Measurements from ENCODE around the gene ABCC4. TPM values are rescaled to one million over a fixed set of nuclear protein-coding genes. Genes with fewer than 3 reads are reported as not detected.

Gene ABCC4
- total and polyA plus RNA-seq, 2 donors (not counting 1 experiment from before 2014, with no cell fraction given) = 35.2 to 98.8 TPM

GRCh38 chr13:95058680-95059079 lies 242.6 kb downstream of the ABCC4 start:
- no peak for TF ChIP-seq CTCF (conservative IDR thresholded peaks at IDR 0.05 in 1 of 2, IDR thresholded peaks at IDR 0.05 in 1 of 2; ENCODE audit: low read depth in 1 of 2, low read length in 2 of 2)
- no peak for TF ChIP-seq EZH2 (IDR thresholded peaks at IDR 0.05; ENCODE audit: low read length, missing control alignments)
- Histone ChIP-seq H3K9me3 (ENCODE audit: control insufficient read depth, insufficient read depth, low read depth, low read length) (no peaks in the 10 kb centered on the region), H3K27ac (ENCODE audit: insufficient read depth, low read length) (no peak overlapping the region), H4K20me1 (ENCODE audit: control insufficient read depth, extremely low read depth, insufficient read depth, low read length) (no peaks in the 10 kb centered on the region), H3K4me1 (ENCODE audit: control insufficient read depth, extremely low read depth, insufficient read depth, low read length) (no peaks in the 10 kb centered on the region), H3K4me3 (replicated peaks in 1 of 4; ENCODE audit: control extremely low read depth in 1 of 4, insufficient read depth in 1 of 4, low read depth in 3 of 4, low read length in 4 of 4) (no peak overlapping the region), H3K79me2 (ENCODE audit: control insufficient read depth, insufficient read depth, low read length) (no peaks in the 10 kb centered on the region), H3K36me3 (ENCODE audit: control insufficient read depth, insufficient read depth, low read length) (peaks cover 5% of the 10 kb centered on the region), H2AFZ (ENCODE audit: low read length) (no peak overlapping the region), H3K9ac (ENCODE audit: insufficient read depth, low read length) (no peak overlapping the region), H3K4me2 (ENCODE audit: extremely low read depth, insufficient read depth, low read length) (no peak overlapping the region), H3K27me3 (ENCODE audit: control insufficient read depth, insufficient read depth, low read length) (no peaks in the 10 kb centered on the region)
- DNase-seq (ENCODE audit: low read depth in 2 of 2) = no peak

DNA sequence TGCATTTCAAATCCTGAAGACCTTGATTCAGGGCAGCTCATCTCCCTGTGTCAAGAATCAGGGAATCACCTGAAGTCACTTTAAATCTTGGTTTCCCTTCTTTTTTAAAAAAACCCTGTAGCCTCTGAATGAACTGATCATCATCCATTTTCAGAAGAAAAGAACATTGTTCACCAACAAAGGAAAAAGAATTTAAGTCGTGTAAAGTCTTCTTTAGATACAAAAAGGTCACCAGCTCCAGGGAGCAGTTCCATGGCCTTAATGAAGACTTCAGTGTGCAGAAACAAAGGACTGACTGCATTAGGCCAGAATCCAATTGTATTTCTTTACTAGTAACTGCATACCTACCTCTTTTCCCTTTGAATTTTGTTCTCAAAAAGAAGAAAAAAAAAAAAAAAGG lies 245.0 kb downstream of the ABCC4 start:
- Histone ChIP-seq H3K4me2 (ENCODE audit: extremely low read depth, insufficient read depth, low read length) (no peak overlapping the region), H4K20me1 (ENCODE audit: control insufficient read depth, extremely low read depth, insufficient read depth, low read length) (no peaks in the 10 kb centered on the region), H3K9me3 (ENCODE audit: control insufficient read depth, insufficient read depth, low read depth, low read length) (no peaks in the 10 kb centered on the region), H3K27me3 (ENCODE audit: control insufficient read depth, insufficient read depth, low read length) (no peaks in the 10 kb centered on the region), H3K4me1 (ENCODE audit: control insufficient read depth, extremely low read depth, insufficient read depth, low read length) (no peaks in the 10 kb centered on the region), H3K4me3 (replicated peaks in 1 of 4; ENCODE audit: control extremely low read depth in 1 of 4, insufficient read depth in 1 of 4, low read depth in 3 of 4, low read length in 4 of 4) (no peak overlapping the region), H3K27ac (ENCODE audit: insufficient read depth, low read length) (no peak overlapping the region), H3K9ac (ENCODE audit: insufficient read depth, low read length) (no peak overlapping the region), H3K79me2 (ENCODE audit: control insufficient read depth, insufficient read depth, low read length) (no peaks in the 10 kb centered on the region), H2AFZ (ENCODE audit: low read length) (no peak overlapping the region), H3K36me3 (ENCODE audit: control insufficient read depth, insufficient read depth, low read length) (peaks cover 5% of the 10 kb centered on the region)
- TF ChIP-seq CTCF (conservative IDR thresholded peaks at IDR 0.05 in 1 of 2, IDR thresholded peaks at IDR 0.05 in 1 of 2; ENCODE audit: low read depth in 1 of 2, low read length in 2 of 2) (no peak), EZH2 (IDR thresholded peaks at IDR 0.05; ENCODE audit: low read length, missing control alignments) (no peak)
- no peak for DNase-seq (ENCODE audit: low read depth in 2 of 2)

- TF ChIP-seq EZH2 (IDR thresholded peaks at IDR 0.05; ENCODE audit: low read length, missing control alignments) (no peak), CTCF (conservative IDR thresholded peaks at IDR 0.05 in 1 of 2, IDR thresholded peaks at IDR 0.05 in 1 of 2; ENCODE audit: low read depth in 1 of 2, low read length in 2 of 2) (no peak)
- no peaks in the 10 kb centered on the region for H3K4me1 ChIP-seq (ENCODE audit: control insufficient read depth, extremely low read depth, insufficient read depth, low read length)
- no peak overlapping the region for H3K9ac ChIP-seq (ENCODE audit: insufficient read depth, low read length)
- no peak overlapping the region for H2AFZ ChIP-seq (ENCODE audit: low read length)
- DNase-seq (ENCODE audit: low read depth in 2 of 2) = no peak
- no peaks in the 10 kb centered on the region for H3K79me2 ChIP-seq (ENCODE audit: control insufficient read depth, insufficient read depth, low read length)
- no peak overlapping the region for H3K4me2 ChIP-seq (ENCODE audit: extremely low read depth, insufficient read depth, low read length)
- no peak overlapping the region for H3K27ac ChIP-seq (ENCODE audit: insufficient read depth, low read length)
- no peaks in the 10 kb centered on the region for H3K9me3 ChIP-seq (ENCODE audit: control insufficient read depth, insufficient read depth, low read depth, low read length)
- H3K27me3 ChIP-seq (ENCODE audit: control insufficient read depth, insufficient read depth, low read length) = no peaks in the 10 kb centered on the region
- H3K4me3 ChIP-seq (replicated peaks in 1 of 4; ENCODE audit: control extremely low read depth in 1 of 4, insufficient read depth in 1 of 4, low read depth in 3 of 4, low read length in 4 of 4) = no peak overlapping the region
- H3K36me3 ChIP-seq (ENCODE audit: control insufficient read depth, insufficient read depth, low read length) = no peaks in the 10 kb centered on the region
- no peaks in the 10 kb centered on the region for H4K20me1 ChIP-seq (ENCODE audit: control insufficient read depth, extremely low read depth, insufficient read depth, low read length)
Observed at GRCh38 chr13:95050800-95051615, 250.2 kb downstream of the ABCC4 start.
